Measurements from ENCODE around the gene PRICKLE1. TPM values are rescaled to one million over a fixed set of nuclear protein-coding genes. Genes with fewer than 3 reads are reported as not detected.

The PRICKLE1 gene
- polyA plus RNA-seq (2013, experiment 1 of 2; ENCODE audit: insufficient read length) = 7.5 TPM
- 12.7 TPM for polyA plus RNA-seq (2013, experiment 2 of 2; ENCODE audit: insufficient read length)

DNA sequence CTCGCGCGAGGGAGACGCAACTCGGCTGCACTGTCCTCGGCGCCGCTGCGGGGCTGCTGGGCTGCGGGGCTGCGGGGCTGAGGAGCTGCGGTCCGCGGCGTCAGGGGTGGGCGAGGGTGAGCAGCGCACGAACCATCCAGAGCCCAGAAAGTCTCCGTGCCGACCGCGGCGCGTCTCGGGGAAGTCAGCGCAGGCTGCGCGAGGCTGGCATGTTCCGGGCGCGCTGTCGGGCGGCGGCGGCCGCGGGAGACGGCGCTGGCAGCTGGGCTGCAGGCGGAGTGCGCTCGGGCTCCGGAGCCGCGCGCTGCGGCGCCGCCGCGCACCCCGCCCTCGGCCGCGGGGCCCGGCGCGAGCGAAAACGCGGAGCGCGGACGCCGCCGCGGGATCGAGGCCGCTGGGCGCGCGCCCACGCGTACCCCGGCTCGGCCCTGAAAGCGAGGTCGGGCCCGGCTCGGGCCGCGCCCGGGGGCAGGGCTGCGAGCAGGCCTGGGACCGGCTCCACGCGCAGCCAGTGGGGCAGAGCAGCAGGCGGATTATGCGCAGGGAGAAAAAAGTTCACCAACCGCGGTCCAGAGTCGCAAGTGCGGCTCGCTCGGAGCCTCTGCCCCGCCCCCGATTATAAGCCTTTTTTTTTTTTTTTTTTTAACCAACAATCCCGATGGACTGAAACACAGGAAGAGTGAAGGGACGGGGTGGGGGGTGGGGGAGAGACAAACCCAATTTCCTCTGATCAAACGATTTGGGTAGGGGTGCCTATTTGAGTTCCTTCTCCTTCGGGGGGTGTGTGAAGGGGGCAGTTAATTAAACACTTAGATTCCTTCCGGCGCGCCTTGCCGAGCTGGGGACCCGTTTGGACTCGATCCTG, at the start of gene PRICKLE1:
Gene PRICKLE1, minus strand, starts transcription at position 282 of the 865 bp plus-strand sequence. CDS start 117,230 bp downstream, outside the sequence.
- peak; percentile 62 for DNase-seq

DNA sequence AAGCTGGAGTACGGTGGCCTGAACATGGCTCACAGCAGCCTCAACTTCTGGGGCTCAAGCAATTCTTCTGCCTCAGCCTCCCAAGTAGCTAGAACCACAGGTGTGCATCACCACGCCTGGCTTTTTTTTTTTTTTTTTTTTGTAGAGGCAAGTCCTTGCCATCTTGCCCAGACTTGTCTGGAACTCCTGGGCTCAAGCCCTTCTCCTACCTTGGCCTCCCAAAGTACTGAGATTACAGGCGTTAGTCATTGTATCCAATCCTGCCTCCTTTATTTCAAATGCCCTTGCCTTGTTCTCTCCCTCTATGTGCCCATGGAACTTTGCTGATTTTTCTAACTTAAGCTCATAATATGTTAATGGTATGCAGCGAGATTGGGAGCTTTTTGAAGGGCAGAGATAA, 49.2 kb upstream of the PRICKLE1 start:
- DNase-seq = no peak

DNA sequence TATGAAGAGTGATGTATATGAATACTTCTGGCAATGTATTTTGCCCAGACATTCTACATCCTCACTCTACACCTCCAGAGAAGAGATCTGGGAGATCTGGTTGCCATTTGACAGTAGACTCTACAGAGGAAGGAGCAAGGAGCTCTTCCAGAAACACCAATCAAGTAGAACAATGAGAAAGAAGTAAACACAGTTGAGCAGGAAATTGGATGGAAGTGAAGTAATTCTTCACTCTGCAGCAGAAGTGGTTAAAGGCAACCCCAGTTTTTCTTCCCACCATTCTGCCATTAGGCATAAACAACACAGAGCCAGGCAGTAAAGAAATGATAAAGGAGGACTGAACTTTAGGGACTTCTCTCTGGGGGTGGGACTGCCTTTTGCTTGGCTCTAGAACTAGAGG, 48.5 kb upstream of the PRICKLE1 start:
- DNase-seq = no peak

DNA sequence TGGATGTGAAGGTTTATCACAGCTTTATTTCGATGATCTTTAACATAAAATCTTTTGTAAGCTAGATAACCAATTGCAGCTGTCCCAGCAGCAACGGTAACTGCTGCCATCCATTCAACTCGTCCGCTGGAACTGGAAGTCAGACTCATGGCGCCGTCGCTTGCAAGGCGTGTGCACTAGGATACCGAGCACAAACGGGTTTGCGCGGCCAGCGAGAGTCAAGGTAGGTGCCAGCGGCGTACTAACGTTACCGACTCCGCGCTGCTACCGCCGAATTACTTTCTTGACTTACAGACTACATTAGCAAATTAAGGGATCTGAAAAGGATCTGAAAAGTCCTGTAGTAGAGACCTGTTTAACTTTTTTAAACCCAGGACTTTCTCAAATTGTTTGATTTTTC, 47.4 kb upstream of the PRICKLE1 start:
- DNase-seq = no peak

DNA sequence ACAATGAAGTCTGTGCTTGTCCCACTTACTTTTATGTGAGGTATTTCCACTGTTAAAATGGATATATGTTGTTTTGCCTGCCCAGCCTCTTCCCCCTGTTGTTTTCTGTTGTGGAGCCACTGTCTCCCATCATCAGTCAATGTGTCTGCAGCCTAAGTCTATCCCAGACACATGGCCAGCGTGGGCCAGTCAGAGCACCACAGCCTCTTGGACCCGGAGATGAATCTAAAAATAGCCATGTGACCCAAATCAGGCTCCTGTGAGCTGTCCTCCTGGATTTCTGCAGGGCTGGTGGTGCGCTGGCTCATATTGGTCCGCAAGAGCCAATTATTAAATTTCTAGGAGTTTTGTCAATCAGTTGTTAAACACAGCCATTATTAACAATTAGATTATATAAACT, 44.0 kb upstream of the PRICKLE1 start:
- DNase-seq = no peak

DNA sequence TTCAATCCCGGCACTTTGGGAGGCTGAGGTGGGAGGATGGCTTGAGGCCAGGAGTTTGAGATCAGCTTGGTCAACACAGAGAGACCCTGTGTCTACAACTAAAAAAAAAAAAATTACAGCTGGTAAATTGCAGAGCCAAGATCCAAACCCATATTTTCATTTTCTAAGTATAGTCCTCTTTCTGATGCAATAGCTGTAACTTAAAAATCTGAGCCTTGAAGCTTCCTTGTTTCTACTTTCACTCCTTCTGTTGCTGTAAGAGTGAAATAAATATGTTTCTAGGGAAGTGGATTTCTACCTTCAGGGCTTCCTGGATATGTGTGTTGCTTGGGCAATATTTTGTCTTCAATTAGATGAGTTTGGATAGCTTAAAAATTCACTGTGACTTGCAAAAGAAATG, 42.0 kb upstream of the PRICKLE1 start:
- DNase-seq = peak; percentile 35

DNA sequence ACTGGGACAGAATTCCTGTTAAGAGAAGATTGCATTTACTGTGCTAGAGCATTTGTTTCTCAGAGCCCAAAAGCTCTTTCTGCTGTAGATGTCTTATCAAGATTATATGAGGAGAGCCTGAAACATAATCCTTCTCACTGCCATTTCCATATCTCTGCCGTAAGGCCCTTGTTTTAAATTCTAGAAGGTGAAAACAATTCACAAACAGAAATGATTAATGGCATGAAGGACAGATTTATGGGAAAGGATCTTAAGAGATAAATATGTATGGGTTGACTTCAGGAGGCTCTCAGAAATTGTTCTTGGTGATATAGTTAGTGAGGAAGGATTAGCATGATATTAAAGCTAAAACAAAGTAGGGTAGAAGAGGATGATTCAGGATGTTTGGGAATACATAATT, 40.8 kb upstream of the PRICKLE1 start:
- DNase-seq = no peak

DNA sequence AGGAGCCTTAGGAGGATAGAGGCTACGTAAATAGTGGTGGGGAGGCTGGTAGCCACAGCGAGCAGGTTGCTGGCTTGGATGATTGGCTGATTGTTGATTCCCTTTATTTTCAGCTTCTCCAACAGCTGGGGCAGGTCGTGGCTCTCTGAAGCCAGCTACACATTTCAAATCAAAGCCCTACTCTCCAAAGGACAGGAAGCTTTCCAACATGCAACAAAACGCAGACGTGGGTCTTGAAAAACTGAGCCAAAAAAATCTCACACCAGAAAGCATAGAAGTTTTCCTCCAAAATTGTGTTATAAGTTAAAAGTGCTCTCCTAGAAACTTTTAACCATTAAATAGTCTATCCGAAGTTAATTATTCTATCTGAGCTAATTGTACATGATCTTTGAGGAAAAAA, 37.6 kb upstream of the PRICKLE1 start:
- DNase-seq = no peak

DNA sequence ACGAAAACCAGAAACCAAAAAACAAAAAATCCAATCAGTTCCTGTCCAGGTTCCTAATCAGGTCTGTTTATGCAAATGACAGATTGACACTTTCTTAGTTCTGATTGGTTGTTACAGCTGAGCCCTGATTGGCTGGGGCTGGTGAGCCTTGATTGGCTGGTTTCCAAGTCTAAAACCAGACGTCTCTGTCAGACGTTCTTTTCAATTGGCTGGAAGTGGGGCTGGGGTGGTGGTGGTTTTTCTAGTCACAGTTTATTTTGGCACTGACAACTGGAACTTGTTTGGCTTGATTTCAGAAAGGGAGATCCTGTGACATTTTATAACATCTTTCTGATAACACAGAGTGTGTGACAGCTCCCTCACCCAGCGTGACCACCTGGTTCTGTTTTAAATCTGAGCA, 36.1 kb upstream of the PRICKLE1 start:
- peak; percentile 11 for DNase-seq

DNA sequence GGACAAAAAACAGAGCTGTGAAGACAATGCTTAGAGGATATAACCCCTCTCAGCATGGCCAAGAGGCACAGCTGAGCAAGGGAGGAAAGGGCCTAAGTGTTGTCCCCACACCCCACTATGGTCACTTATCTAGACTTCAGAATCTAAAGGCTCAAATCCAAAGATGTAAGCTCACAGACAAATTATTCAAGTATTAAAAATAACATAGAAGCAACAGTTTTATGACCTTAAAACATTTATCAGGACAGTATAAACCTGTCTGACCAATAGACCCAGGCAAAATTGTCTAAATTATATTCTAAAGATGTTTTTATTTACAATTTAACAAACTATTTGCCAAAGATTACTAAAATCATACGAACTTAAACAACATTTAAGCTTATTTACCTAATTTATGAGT, 28.1 kb upstream of the PRICKLE1 start:
- DNase-seq = peak; percentile 16

DNA sequence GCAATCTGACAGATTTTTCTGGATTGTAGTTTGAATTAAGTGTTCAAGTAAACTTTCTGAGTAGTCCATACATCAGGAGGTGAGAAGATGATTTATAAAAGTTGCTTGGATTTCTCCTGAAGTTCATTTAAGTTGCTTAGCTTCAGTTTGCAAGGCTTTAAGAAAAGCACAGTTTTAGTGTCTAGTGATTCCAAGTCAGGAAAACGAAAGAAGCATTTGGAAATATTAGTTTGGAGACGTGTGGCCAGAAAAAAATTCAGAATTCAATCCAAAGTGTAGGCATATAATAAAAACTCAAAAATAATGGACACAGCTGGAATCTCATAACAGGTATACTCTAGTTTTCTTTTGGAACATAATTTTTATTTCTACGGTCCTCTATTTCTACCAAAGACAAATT, 25.5 kb upstream of the PRICKLE1 start:
- DNase-seq = no peak

DNA sequence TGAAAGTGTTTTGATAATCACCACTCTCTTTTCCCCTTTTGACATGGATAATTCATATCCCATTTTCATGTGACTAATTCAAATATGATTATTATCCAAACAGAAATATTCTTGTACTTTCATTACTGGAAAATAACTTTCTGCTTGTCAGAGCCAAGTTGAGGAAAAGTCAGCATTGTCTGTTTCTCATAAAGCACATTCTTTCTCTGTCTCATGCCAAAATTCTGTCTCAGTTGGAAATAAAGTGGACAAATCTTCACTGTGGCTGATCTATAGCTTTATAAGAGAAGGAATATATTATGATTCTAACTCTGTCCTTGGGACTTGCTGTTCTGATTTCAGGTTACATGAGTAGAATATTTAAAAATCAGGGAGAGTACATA, 22.7 kb upstream of the PRICKLE1 start:
- peak; percentile 80 for DNase-seq

DNA sequence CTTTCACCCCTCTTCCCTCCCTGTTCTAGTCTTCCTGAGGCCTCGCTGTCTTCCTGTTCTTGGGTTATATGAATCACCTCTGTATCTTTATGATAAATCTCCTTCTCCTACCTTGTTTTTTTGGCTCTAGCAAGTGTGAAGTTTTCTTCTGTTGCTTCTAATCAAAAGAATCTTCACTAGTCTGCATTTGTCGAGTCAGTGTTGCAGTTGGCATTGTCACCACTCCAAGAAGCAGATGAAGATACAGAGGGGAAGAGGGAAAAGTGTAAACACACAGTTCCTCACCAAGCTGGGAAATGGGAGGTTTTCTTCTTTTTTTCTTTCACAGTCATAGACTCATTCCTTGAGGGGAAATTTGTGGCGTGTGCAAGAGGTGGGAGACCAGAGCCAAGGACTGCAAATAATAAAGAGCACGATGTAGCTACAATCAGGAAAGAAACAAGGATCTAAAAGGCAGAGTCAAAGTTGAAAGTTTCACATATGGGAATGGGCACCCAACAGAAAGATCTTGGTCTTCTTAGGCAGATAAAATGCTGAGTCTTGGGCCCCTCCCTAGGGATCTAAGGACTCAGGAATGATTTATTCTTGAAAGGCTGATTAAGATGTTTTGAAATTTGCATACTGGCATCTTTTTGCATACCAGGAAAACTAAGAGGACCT, 22.2 kb upstream of the PRICKLE1 start:
- no peak for DNase-seq

DNA sequence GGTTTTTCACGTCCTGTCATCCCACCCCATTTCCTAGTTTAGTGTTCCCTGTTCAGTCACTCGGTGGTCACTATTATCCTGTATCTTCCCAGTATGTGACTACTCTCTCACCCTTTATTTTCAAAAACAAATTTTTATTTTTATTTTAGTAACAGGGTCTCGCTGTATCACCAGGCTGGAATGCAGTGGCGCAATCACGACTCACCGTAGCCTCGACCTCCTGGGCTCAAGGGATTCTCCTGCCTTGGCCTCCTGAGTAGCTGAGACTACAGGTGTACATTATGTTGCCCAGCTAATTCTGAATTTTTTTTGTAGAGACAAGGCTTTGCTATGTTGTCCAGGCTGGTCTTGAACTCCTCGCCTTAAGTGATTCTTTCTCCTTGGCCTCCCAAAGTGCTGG, 20.1 kb upstream of the PRICKLE1 start:
- peak; percentile 43 for DNase-seq

DNA sequence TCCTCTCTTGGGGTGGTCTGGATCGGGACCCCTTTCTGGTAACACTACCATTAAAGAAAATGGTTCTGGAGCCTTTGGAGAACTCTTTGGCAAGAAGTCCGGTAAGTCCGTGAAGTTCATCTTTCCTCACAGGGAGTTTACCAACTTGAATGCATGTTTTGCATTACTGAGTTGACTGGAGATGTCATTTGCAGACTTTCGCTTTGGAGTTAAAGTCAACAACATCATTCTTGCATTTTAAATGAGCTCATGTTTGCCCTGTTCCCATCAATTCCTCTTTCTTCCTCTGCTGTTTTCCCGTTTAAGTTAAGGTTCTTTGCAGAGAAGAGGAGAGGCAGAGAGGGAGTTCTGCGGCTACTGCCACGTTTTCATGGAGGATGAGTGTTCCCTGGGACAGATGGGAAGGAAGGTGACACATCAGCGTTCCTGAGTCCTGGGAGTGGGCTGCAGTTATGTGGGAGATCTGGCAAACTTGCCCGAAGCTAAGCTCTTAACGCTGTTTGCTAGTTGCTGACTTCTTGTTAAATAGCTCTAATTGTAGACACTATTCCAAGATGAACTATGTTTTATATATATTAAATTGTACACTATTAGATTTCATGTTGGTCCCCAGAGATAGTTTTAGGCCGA, 18.8 kb upstream of the PRICKLE1 start:
- no peak for DNase-seq

DNA sequence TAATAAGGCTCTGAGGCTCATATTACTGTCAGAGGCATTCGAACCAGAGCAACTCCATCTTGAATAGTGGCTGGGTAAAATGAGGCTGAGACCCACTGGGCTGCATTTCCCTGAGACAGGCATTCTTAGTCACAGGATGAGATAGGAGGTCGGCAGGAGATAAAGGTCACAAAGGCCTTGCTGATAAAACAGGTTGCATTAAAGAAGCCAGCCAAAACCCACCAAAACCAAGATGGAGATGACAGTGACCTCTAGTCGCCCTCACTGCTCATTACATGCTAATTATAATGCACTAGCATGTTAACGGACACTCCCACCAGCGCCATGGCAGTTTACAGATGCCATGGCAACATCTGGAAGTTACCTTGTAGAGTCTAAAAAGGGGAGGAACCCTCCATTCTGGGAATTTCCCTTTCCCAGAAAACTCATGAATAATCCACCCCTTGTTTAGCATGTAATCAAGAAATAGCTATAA, 18.1 kb upstream of the PRICKLE1 start:
- no peak for DNase-seq

DNA sequence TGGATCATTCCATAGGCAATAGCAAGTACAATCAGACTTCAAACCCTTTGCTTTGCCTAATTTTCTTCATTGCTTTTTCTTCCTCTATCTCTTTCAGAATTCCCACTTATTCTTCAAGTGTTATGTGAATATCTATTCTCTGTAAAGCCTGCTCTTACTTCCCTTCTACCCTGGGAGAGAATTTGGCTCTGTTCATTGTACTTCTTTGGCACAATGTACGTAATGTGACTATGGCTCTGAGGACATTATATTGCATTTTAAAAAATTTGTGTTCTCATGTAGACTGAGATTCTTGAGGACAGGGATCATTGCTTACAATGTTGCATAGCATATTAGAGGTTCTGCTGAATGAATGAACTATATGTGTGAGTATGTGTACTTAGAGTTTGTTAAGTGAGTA, 16.9 kb upstream of the PRICKLE1 start:
- no peak for DNase-seq

DNA sequence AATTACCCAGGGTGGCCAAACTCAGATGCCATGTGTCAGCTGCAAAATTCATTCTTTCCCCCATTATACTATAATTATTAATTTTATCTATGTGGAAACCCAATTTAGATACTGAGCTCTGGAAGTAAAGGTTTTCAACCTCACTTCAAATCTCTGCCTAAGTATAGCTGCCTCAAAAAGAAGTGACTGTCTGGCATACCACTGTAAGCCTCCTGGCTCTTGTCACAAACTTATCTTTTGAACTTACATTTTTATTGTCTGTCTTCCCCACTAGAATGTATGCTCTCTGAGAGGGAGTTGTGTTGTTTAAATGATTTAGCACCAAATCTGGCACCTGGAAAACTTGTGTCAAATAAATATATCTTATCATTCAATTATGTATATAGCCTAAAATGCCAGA, 16.1 kb upstream of the PRICKLE1 start:
- no peak for DNase-seq

DNA sequence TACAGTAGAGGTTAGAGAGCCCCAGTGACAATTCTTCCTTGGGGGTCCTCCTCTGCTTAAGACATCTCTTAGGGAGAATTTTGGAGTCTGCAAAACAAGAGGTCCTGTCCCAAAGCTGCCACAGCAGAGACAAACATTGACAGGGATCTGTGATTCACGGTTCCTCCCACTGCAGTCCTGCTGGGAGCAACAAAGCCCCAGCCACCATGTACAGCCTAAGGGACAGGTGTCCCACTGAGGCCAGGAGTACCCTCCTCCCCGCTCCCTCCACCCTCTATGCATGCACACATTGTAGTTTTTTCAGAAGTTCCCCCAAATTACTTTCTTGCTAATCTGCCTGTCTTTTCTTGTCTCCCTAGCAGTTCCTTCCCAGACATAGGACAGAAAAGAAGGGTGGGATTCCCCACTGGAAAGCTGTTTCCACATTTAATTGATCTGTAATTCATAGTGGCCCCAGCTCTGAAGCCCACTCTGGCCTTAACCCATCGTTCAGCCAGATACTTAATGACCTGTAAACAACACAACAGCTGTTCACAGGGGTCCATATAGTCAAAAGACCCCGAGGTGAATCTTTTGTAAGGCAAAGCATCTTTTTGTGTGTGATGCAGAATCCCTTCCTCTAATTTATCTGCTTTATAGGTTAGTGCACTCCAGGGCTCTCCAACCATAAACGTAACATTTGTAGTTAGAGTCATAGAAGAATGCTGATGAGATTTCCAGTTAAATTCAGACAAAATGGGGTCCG, 13.9 kb upstream of the PRICKLE1 start:
- no peak for DNase-seq

DNA sequence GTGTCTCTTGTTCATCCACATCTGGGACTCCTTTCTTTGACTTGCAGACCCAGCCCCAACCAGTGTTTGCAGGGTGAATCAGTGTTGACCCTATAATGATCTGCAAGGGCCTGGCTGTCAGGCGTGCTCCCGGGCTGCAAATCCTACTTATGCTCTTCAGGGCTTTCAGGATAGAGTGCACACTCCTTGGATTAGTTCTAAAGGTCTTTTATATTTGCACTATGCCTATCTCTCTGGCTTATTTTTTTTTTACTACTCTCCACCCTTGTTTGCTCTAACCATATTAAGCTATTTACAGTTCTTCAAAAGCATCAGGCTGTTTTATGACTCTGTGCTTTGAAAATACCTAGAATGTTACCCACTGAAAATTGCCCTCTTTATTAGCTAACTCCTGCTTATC, 4.3 kb upstream of the PRICKLE1 start:
- DNase-seq = no peak

DNA sequence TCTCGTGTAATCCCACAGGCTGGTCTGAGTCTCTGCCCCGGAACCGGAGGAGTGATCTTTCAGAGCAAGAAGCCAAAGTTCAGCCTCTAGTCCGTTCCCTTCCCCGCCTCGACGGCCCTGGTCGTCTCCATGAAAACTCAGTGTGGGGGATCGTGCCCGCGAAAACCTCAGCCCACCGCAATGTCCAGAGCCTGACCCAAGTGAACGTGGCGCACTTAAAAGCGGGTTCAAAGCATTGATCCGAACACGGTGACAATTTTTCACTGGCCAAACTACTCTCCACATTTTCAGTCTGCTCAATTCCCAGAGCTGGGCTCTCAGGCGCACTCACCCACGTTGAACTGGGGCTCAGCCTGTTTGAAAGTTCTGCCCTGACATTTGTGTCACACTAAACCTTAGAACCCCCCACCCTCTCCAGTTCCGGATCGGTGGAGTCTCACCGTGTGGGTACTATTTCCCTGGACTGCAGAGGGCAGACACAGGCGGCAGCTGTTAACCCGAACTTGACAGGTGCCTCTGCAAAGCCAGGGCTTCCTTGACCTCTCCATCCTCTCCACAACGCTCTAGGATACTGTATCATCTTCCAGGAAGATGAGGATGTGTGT, 886 bp upstream of the PRICKLE1 start:
- DNase-seq = no peak

Measured in fibroblast of skin of scalp (primary cell).